NCI-H446 (cell line): ENCODE measurements around the gene EMP2.
"Not testable (repeated sequence)": the region's sequence is repeated elsewhere in the genome, so short reads cannot be mapped to it uniquely, and the experiment has no call there.

Experiments used
- DNase-seq, 2 experiments: peaks; one replicate each; lab custom pipeline; 2025; lab: John Stamatoyannopoulos, UW

EMP2 gene

GRCh38 chr16:10579965-10580882 lies at the start of gene EMP2:
Gene EMP2 (minus strand): TSS chr16:10580598. CDS start chr16:10547617, 32,981 bp downstream.
- DNase-seq = no peak

GRCh38 chr16:10629592-10629963 lies 49.2 kb upstream of the EMP2 start:
- no peak for DNase-seq

- DNase-seq = no peak
These were observed 45.4 kb upstream of the EMP2 start for GRCh38 chr16:10625595-10626357.

- no peak for DNase-seq
These were observed 44.1 kb upstream of the EMP2 start for GRCh38 chr16:10624527-10624926.

- DNase-seq = no peak
These were observed 42.7 kb upstream of the EMP2 start for GRCh38 chr16:10623059-10623458.

- no peak for DNase-seq
These were observed 41.9 kb upstream of the EMP2 start for GRCh38 chr16:10622036-10622921.

GRCh38 chr16:10621216-10621949 lies 41.0 kb upstream of the EMP2 start:
- not testable (repeated sequence) for DNase-seq

- DNase-seq = no peak
These were observed 39.7 kb upstream of the EMP2 start for GRCh38 chr16:10620120-10620519.

- DNase-seq = no peak
These were observed 39.0 kb upstream of the EMP2 start for GRCh38 chr16:10619271-10619849.

- no peak for DNase-seq
These were observed 38.4 kb upstream of the EMP2 start for GRCh38 chr16:10618710-10619209.

- DNase-seq = no peak
These were observed 37.4 kb upstream of the EMP2 start for GRCh38 chr16:10617662-10618420.

- no peak for DNase-seq
These were observed 36.6 kb upstream of the EMP2 start for GRCh38 chr16:10616756-10617640.

- DNase-seq = no peak
These were observed 36.0 kb upstream of the EMP2 start for GRCh38 chr16:10616419-10616755.

- no peak for DNase-seq
These were observed 34.3 kb upstream of the EMP2 start for GRCh38 chr16:10614685-10615084.

- no peak for DNase-seq
These were observed 33.5 kb upstream of the EMP2 start for GRCh38 chr16:10613785-10614485.

- DNase-seq = no peak
These were observed 32.3 kb upstream of the EMP2 start for GRCh38 chr16:10612649-10613179.

- no peak for DNase-seq
These were observed 31.5 kb upstream of the EMP2 start for GRCh38 chr16:10611825-10612342.
